DND-41 (cell line): ENCODE data around the gene ANXA3.

ENCODE experiments used
- EZH2 ChIP-seq: IDR thresholded peaks from 3 replicates; pipeline ENCODE4 v1.6.1; 2012; ENCODE audit warnings: borderline replicate concordance, low read depth, mild to moderate bottlenecking, moderate library complexity, low read length, inconsistent platforms; ENCODE audit not compliant: severe bottlenecking
- TF ChIP-seq, protein P1 (sequence below): IDR thresholded peaks from 2 replicates; pipeline ENCODE4 v1.5.1; 2012; ENCODE audit warnings: borderline replicate concordance, low read length, moderate library complexity, mild to moderate bottlenecking; ENCODE audit not compliant: poor library complexity, severe bottlenecking; ENCODE audit errors: extremely low read depth

DNA sequence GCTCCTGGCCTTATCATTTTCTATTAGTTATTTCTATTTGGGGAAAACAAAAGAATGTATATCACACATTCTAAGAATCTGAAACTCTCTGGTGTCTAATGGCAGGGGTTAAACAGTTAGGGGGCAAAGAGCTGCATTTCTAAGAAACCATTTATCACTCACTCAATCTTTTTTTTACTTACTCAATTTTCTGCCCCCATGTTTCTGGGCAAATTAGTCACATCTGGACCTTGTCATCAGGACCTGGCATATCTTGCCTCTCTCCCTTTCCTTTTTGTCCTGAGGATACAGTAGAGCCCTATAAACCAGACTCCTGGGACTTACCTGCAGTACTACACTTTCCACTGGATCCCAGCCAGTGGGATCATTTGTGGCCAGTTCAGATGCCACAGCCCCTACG, 89.1 kb downstream of the ANXA3 start:
- TF ChIP-seq, protein P1, sequence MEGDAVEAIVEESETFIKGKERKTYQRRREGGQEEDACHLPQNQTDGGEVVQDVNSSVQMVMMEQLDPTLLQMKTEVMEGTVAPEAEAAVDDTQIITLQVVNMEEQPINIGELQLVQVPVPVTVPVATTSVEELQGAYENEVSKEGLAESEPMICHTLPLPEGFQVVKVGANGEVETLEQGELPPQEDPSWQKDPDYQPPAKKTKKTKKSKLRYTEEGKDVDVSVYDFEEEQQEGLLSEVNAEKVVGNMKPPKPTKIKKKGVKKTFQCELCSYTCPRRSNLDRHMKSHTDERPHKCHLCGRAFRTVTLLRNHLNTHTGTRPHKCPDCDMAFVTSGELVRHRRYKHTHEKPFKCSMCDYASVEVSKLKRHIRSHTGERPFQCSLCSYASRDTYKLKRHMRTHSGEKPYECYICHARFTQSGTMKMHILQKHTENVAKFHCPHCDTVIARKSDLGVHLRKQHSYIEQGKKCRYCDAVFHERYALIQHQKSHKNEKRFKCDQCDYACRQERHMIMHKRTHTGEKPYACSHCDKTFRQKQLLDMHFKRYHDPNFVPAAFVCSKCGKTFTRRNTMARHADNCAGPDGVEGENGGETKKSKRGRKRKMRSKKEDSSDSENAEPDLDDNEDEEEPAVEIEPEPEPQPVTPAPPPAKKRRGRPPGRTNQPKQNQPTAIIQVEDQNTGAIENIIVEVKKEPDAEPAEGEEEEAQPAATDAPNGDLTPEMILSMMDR: no peak
- TF ChIP-seq EZH2: no peak
